Osteocyte (in vitro differentiated cells): ENCODE measurements around the gene NOS1AP. TPM values are rescaled to one million over a fixed set of nuclear protein-coding genes. Genes with fewer than 3 reads are reported as not detected.

ENCODE experiments used
- DNase-seq: peaks from one replicate; pipeline ENCODE4 v3.0.0; 2021; ENCODE audit warnings: mixed read lengths; ENCODE audit not compliant: unreplicated experiment; ENCODE audit errors: extremely low spot score
- H3K27ac Mint-ChIP-seq: one replicate; pipeline ENCODE4 v1.8.0; 2021; ENCODE audit warnings: mild to moderate bottlenecking, mixed read lengths; ENCODE audit not compliant: unreplicated experiment
- H3K27me3 Mint-ChIP-seq: one replicate; pipeline ENCODE4 v1.8.0; 2021; ENCODE audit warnings: mixed read lengths; ENCODE audit not compliant: unreplicated experiment
- H3K36me3 Mint-ChIP-seq: one replicate; pipeline ENCODE4 v1.8.0; 2021; ENCODE audit warnings: mixed read lengths; ENCODE audit not compliant: unreplicated experiment
- H3K4me1 Mint-ChIP-seq: one replicate; pipeline ENCODE4 v1.8.0; 2021; ENCODE audit warnings: mixed read lengths; ENCODE audit not compliant: unreplicated experiment
- H3K4me3 Mint-ChIP-seq: one replicate; pipeline ENCODE4 v1.8.0; 2021; ENCODE audit warnings: mild to moderate bottlenecking, moderate library complexity, mixed read lengths; ENCODE audit not compliant: unreplicated experiment
- H3K9me3 Mint-ChIP-seq: one replicate; pipeline ENCODE4 v1.8.0; 2021; ENCODE audit warnings: mixed read lengths; ENCODE audit not compliant: unreplicated experiment
- CTCF ChIP-seq: fragments of 200-600 bp; sonication (generic); IDR thresholded peaks from 2 replicates; pipeline ENCODE4 v1.5.0; 2021; ENCODE audit warnings: antibody characterized with exemption, mild to moderate bottlenecking, moderate library complexity
- total RNA-seq: library from RNA; stranded (reverse); gene quantifications from 2 replicates; pipeline ENCODE4 v1.2.1, GENCODE V29; 2021

The NOS1AP gene
- total RNA-seq, 1 donor from 2014 or later: 2.5 TPM

DNA sequence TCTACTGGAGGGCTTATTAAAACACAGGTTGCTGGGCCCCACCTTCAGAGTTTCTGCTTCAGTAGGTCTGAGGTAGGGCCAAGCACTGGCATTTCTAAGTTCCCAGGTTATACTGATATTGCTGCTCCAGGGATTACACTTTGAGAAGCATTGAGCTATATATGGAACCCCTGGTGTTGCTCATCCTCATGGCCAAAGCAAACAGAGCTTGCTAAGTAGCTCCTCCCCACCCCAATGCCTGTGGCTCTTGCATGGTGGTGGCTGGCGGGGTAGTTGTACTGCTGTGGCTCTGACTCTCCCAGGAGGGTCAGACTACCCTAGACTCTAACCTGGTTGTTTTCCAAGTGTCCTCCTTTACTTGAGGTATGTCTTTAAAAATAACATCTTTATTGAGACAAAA is 163.6 kb downstream of the NOS1AP start:
- no peak for DNase-seq
- H3K27me3 Mint-ChIP-seq: peaks cover 28% of the 10 kb centered on the region
- no peak overlapping the region for H3K4me3 Mint-ChIP-seq
- H3K36me3 Mint-ChIP-seq: no peaks in the 10 kb centered on the region
- TF ChIP-seq CTCF: no peak
- H3K4me1 Mint-ChIP-seq: no peaks in the 10 kb centered on the region
- H3K27ac Mint-ChIP-seq: no peak overlapping the region
- H3K9me3 Mint-ChIP-seq: no peaks in the 10 kb centered on the region

- Mint-ChIP-seq H3K36me3 (no peaks in the 10 kb centered on the region), H3K27ac (no peak overlapping the region), H3K27me3 (peaks cover 27% of the 10 kb centered on the region), H3K9me3 (no peaks in the 10 kb centered on the region), H3K4me3 (no peak overlapping the region), H3K4me1 (no peaks in the 10 kb centered on the region)
- no peak for DNase-seq
- TF ChIP-seq CTCF: no peak
Observed at GRCh38 chr1:162233937-162234336, 164.4 kb downstream of the NOS1AP start.

GRCh38 chr1:162234571-162234970 is 165.1 kb downstream of the NOS1AP start:
- no peak overlapping the region for H3K4me3 Mint-ChIP-seq
- no peak for DNase-seq
- peaks cover 23% of the 10 kb centered on the region for H3K27me3 Mint-ChIP-seq
- no peaks in the 10 kb centered on the region for H3K4me1 Mint-ChIP-seq
- no peaks in the 10 kb centered on the region for H3K9me3 Mint-ChIP-seq
- H3K27ac Mint-ChIP-seq: no peak overlapping the region
- no peak for TF ChIP-seq CTCF
- H3K36me3 Mint-ChIP-seq: no peaks in the 10 kb centered on the region

DNA sequence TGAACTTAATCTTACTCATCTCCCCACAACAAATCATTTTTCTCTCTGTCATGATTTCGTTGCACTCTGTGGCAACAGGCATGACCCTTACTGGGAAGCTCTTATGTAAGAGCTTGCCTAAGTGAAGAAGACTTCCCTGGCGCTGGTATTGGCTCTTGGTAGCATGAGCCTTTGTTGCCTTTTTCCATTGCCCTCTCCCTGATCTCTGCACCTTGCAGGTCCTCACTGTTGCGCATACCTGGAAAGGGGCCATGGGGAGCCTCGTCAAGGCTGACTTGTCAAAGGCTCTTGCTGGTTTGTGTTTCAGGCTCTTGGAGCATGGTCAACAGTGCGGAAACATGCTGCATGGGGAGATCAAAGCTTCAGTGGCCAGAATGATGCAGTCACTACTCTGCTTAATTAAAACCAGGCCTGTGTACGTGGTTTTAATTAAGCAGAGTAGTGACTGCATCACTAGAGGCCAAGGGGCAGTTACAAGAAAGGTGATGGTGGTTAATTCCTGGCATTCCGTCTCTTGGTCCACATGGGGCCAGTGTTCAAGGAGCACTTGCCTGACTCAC is 165.8 kb downstream of the NOS1AP start:
- DNase-seq: no peak
- no peak for TF ChIP-seq CTCF
- Mint-ChIP-seq H3K36me3 (no peaks in the 10 kb centered on the region), H3K27me3 (peaks cover 23% of the 10 kb centered on the region), H3K27ac (no peak overlapping the region), H3K9me3 (no peaks in the 10 kb centered on the region), H3K4me3 (no peak overlapping the region), H3K4me1 (no peaks in the 10 kb centered on the region)

DNA sequence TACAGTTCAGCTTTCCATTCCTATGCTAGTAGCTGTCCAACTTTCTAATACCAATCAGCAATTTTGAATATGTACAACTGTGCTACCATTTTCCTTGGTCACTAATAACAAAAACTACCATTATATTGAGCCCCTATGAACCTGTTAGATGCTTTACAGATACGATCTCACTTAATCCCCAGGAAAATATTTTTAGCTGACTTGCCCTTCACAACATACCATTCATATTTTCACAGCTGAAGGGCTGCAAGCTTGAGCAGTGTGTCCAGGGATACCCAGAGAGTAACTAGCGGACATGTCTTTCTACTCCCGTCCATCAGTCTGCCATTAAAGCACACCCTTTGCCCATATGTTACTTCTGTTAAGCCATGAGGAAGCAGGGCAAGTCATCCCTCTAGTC is 166.7 kb downstream of the NOS1AP start:
- no peaks in the 10 kb centered on the region for H3K4me1 Mint-ChIP-seq

More for the DNA sequence above, 166.7 kb downstream of the NOS1AP start:
- no peak for DNase-seq
- TF ChIP-seq CTCF: no peak
- Mint-ChIP-seq H3K27ac (no peak overlapping the region), H3K4me3 (no peak overlapping the region), H3K36me3 (no peaks in the 10 kb centered on the region), H3K9me3 (no peaks in the 10 kb centered on the region), H3K27me3 (peaks cover 31% of the 10 kb centered on the region)
